Measurements from ENCODE around the gene ANXA2R.

Gene ANXA2R

GRCh38 chr5:42995360-42995751 lies 44.8 kb downstream of the ANXA2R start:
- no peak for DNase-seq

- DNase-seq: peak; percentile 25
Measured at GRCh38 chr5:42994555-42995359, 45.4 kb downstream of the ANXA2R start.

GRCh38 chr5:42994246-42994554 lies 45.9 kb downstream of the ANXA2R start:
- no peak for DNase-seq

GRCh38 chr5:42993516-42994245 lies 46.4 kb downstream of the ANXA2R start:
- DNase-seq: no peak

DNA sequence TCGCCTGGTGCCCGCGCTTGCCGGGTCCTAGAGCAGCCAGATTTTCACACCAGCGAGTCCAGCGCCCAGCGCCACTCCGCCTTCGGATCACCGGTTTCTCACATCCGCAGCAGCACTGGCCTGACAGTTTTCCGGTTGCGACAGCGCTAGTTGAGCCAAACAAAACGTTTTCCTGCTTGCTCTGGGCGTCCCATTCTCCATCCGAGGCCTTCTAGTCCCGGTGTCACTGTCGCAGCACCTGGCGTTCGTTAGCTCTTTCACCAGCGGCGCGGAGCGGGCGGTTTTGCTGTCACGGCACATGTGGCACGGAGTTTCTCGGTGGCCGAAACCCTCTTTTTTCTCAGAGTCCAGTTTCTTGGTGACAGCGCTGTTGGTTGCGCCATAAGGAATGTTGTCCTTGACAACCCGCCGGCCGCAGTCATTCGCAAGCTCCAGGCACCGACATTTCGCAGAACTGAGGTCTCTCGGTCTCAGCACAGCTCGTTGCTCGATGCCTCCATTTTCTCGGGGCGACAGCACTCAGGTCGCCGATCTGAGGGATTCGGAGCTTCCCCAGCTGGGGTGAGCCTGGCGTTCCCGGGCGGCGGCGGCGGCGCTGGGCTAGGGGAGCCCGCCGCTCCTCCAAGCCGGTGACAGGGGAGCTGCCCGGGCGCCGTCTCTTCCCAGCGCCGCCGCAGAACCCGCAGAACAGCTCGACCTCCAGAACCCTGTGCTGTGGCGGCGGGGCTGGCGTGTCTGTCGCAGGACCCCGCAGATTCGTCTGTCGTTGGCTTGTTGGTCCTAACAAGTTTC lies 47.8 kb downstream of the ANXA2R start:
- DNase-seq: peak; percentile 51

DNA sequence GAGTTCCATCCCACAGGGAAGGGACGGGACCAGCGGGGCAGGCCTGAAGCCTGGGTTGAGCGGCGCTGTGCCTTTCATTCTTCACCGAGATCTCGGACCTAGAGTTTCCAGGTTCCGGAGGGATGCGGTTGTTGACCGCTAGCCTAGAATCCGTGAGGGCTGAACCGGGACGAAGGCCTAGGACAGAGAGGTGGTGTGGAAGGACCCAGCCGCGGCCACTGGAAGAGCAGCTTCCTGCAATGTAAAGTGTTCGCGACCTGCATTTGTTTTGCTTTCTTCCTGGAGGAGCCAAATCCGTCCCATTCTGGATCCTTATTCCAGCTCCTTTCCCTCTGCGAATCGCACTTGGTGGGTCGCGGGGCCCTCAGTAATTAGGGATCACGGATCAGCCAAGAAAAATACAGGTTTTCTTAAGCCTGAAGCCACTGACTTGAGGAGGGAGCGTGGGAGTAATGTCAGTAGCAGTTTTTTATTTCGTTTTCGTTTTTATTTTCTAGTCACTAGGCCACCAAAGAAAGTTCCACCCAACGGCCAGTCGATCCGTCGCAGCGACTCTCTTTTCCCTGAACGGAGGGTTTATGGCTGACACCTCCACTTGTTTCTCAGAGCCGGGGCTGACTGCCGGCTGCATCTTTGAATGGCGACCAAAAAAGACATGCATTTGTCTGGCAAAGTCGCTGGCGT lies 48.6 kb downstream of the ANXA2R start:
- DNase-seq: no peak

DNA sequence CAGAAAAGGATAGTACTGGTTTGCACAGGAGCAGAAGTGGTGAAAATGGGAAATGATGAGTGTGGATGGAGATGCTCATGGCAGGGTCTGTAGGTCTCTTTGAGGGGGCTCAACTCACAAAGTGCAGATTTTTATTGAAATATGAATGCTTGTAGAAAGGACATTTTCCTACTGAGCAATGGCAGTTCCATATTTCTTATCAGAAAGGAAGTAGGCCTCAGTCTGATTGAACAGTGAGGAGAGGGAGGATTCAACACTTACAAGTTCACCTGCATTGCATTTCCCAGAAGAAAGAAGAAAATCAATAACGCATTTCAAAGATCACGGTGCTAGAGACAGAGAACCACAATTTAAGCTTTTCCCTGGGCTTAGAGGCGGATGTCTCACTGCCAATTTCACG lies 49.2 kb downstream of the ANXA2R start:
- no peak for DNase-seq

Measured in activated gamma-delta T cell (primary cell).